GM06990 (cell line): ENCODE data around the gene RIPK4.

Experiments
- DNase-seq: peaks from one replicate; pipeline ENCODE4 v3.0.0-alpha.2; 2011; ENCODE audit not compliant: insufficient read length; ENCODE audit errors: extremely low read depth
- H3K27me3 ChIP-seq: replicated peaks from 2 replicates; pipeline ENCODE4 v1.6.0; 2011; ENCODE audit warnings: low read length; ENCODE audit not compliant: control insufficient read depth, insufficient read depth
- H3K36me3 ChIP-seq: 2 replicates; pipeline ENCODE4 v1.5.1; 2011; ENCODE audit warnings: low read length; ENCODE audit not compliant: control insufficient read depth, insufficient read depth
- H3K4me3 ChIP-seq: replicated peaks from 2 replicates; pipeline ENCODE4 v1.5.1; 2011; ENCODE audit warnings: low read depth, mild to moderate bottlenecking, control low read depth, low read length
- TF ChIP-seq, protein P1 (sequence below): IDR thresholded peaks from 2 replicates; pipeline ENCODE4 v1.5.1; 2011; ENCODE audit warnings: low read length, control low read depth, mild to moderate bottlenecking, inconsistent platforms; ENCODE audit not compliant: insufficient read depth, poor library complexity, severe bottlenecking

RIPK4 gene

DNA sequence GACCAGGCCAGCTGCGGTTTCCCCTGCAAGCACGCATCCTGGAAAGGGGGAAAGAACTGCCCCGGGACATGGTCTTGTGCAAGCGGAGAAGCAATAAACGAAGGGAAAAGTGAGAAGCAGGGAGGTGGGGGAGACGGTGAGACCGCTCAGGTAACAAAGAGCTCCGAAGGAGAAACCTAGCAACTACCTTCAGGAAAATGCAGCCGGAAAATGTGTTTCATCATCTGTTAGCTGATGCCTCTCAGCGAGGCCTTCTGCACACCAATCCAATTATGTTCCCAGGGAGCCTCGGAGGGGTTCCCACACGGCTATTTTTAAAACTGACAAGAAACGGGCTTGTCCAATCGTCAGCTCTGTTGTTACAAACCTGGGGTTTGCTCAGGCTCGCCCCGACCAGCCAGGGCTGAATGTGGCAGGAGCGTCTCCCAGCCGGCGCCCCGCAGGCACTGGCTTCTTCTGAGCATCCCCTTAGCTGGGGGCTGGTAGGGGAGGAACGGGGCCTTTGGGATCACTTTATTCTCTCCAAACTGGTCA lies 3.4 kb downstream of the RIPK4 start:
- Histone ChIP-seq H3K27me3 (0 out of 2 replicates have a peak, but pooled peaks cover 1% of the 10 kb centered on the region), H3K36me3 (no peaks in the 10 kb centered on the region), H3K4me3 (no peak overlapping the region)
- TF ChIP-seq, protein P1, sequence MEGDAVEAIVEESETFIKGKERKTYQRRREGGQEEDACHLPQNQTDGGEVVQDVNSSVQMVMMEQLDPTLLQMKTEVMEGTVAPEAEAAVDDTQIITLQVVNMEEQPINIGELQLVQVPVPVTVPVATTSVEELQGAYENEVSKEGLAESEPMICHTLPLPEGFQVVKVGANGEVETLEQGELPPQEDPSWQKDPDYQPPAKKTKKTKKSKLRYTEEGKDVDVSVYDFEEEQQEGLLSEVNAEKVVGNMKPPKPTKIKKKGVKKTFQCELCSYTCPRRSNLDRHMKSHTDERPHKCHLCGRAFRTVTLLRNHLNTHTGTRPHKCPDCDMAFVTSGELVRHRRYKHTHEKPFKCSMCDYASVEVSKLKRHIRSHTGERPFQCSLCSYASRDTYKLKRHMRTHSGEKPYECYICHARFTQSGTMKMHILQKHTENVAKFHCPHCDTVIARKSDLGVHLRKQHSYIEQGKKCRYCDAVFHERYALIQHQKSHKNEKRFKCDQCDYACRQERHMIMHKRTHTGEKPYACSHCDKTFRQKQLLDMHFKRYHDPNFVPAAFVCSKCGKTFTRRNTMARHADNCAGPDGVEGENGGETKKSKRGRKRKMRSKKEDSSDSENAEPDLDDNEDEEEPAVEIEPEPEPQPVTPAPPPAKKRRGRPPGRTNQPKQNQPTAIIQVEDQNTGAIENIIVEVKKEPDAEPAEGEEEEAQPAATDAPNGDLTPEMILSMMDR = no peak
- DNase-seq = no peak

GRCh38 chr21:41762753-41763152 lies 4.1 kb downstream of the RIPK4 start:
- Histone ChIP-seq H3K36me3 (no peaks in the 10 kb centered on the region), H3K4me3 (no peak overlapping the region)

GRCh38 chr21:41761934-41762635 lies 4.8 kb downstream of the RIPK4 start:
- TF ChIP-seq, protein P1 = no peak
- Histone ChIP-seq H3K4me3 (no peak overlapping the region), H3K27me3 (0 out of 2 replicates have a peak, but pooled peaks cover 1% of the 10 kb centered on the region), H3K36me3 (no peaks in the 10 kb centered on the region)
- DNase-seq = no peak

More at GRCh38 chr21:41762753-41763152, 4.1 kb downstream of the RIPK4 start:
- 0 out of 2 replicates have a peak, but pooled peaks cover 1% of the 10 kb centered on the region for H3K27me3 ChIP-seq
- TF ChIP-seq, protein P1 = no peak
- DNase-seq = no peak

- no peak for DNase-seq
- no peak overlapping the region for H3K4me3 ChIP-seq
- TF ChIP-seq, protein P1 = no peak
- H3K27me3 ChIP-seq = 0 out of 2 replicates have a peak, but pooled peaks cover 1% of the 10 kb centered on the region
- no peaks in the 10 kb centered on the region for H3K36me3 ChIP-seq
Observed at GRCh38 chr21:41761211-41761933, 5.5 kb downstream of the RIPK4 start.

GRCh38 chr21:41760411-41760810 lies 6.4 kb downstream of the RIPK4 start:
- H3K4me3 ChIP-seq = no peak overlapping the region
- no peaks in the 10 kb centered on the region for H3K36me3 ChIP-seq
- H3K27me3 ChIP-seq = 0 out of 2 replicates have a peak, but pooled peaks cover 1% of the 10 kb centered on the region
- TF ChIP-seq, protein P1 = no peak
- no peak for DNase-seq
